Measurements from ENCODE around the gene GLDN.

- no peak for TF ChIP-seq CTCF (IDR thresholded peaks at IDR 0.05)
- no peak for TF ChIP-seq ZFX (IDR thresholded peaks at IDR 0.05; ENCODE audit: borderline replicate concordance)
Observed at GRCh38 chr15:51448622-51449399, 107.4 kb downstream of the GLDN start.

All from 22Rv1 (cell line).